ENCODE measurements around the gene PGAM1. TPM values are rescaled to one million over a fixed set of nuclear protein-coding genes. Genes with fewer than 3 reads are reported as not detected.
A peak's percentile ranks its signal among the peaks of the same experiment; 100 is the strongest.

Gene PGAM1
- total RNA-seq, 6 experiments from 2014 or later: 505 to 594 (median 542) TPM

- no peaks in the 10 kb centered on the region for H3K4me1 Mint-ChIP-seq (ENCODE audit: low read depth)
- H3K9me3 Mint-ChIP-seq: no peaks in the 10 kb centered on the region
- H3K27ac Mint-ChIP-seq: no peak overlapping the region
- TF ChIP-seq, protein P1, sequence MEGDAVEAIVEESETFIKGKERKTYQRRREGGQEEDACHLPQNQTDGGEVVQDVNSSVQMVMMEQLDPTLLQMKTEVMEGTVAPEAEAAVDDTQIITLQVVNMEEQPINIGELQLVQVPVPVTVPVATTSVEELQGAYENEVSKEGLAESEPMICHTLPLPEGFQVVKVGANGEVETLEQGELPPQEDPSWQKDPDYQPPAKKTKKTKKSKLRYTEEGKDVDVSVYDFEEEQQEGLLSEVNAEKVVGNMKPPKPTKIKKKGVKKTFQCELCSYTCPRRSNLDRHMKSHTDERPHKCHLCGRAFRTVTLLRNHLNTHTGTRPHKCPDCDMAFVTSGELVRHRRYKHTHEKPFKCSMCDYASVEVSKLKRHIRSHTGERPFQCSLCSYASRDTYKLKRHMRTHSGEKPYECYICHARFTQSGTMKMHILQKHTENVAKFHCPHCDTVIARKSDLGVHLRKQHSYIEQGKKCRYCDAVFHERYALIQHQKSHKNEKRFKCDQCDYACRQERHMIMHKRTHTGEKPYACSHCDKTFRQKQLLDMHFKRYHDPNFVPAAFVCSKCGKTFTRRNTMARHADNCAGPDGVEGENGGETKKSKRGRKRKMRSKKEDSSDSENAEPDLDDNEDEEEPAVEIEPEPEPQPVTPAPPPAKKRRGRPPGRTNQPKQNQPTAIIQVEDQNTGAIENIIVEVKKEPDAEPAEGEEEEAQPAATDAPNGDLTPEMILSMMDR (IDR thresholded peaks at IDR 0.05): no peak
- H3K27me3 Mint-ChIP-seq (ENCODE audit: insufficient read depth): no peaks in the 10 kb centered on the region; the same call in 1 of the 2 replicates
- no peak for DNase-seq
- H3K36me3 Mint-ChIP-seq (ENCODE audit: low read depth): peaks cover 20% of the 10 kb centered on the region
- H3K4me3 Mint-ChIP-seq: no peak overlapping the region
Observed at GRCh38 chr10:97393034-97393573, 32.9 kb upstream of the PGAM1 start.

DNA sequence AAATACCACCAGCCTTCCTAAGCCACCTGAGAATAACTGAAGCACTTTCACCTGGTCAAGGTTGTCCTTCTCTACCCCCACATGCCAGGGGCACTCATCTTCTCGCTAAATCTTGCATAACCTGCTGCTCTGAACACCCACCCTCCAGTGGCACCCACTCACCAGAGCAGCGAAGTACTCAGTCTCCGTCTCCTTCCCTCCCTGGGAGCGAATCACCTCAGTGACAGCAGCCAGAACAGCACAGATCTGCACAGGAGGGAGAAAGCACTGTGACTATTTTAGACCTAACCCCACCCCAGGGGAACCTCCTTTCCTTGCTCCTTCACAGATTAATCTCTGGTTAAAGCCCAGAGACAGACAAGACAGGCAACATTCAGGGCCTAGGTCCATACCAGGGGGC is 29.9 kb upstream of the PGAM1 start:
- TF ChIP-seq, protein P1 (IDR thresholded peaks at IDR 0.05): no peak
- no peak overlapping the region for H3K4me3 Mint-ChIP-seq
- no peak overlapping the region; the same call in 1 of the 2 replicates for H3K27ac Mint-ChIP-seq
- H3K27me3 Mint-ChIP-seq (ENCODE audit: insufficient read depth): no peaks in the 10 kb centered on the region; the same call in 1 of the 2 replicates
- no peaks in the 10 kb centered on the region for H3K4me1 Mint-ChIP-seq (ENCODE audit: low read depth)
- H3K9me3 Mint-ChIP-seq: no peaks in the 10 kb centered on the region
- peaks cover 13% of the 10 kb centered on the region for H3K36me3 Mint-ChIP-seq (ENCODE audit: low read depth)
- no peak for DNase-seq

GRCh38 chr10:97399843-97400545 is 26.0 kb upstream of the PGAM1 start:
- peaks cover 7% of the 10 kb centered on the region; the same call in 1 of the 2 replicates for H3K36me3 Mint-ChIP-seq (ENCODE audit: low read depth)
- TF ChIP-seq, protein P1 (IDR thresholded peaks at IDR 0.05): no peak
- H3K27me3 Mint-ChIP-seq (ENCODE audit: insufficient read depth): peaks cover 1% of the 10 kb centered on the region
- DNase-seq: peak; percentile 68
- H3K4me3 Mint-ChIP-seq: peak overlapping the region; percentile 94
- H3K9me3 Mint-ChIP-seq: no peaks in the 10 kb centered on the region
- peak overlapping the region; percentile 96 for H3K27ac Mint-ChIP-seq
- no peaks in the 10 kb centered on the region for H3K4me1 Mint-ChIP-seq (ENCODE audit: low read depth)

GRCh38 chr10:97400665-97401454 is 25.1 kb upstream of the PGAM1 start, which contains the start of gene RRP12:
Gene RRP12, minus strand, starts transcription at chr10:97401340. Its CDS starts 109 bp downstream, at chr10:97401231.
- peaks cover 1% of the 10 kb centered on the region for H3K27me3 Mint-ChIP-seq (ENCODE audit: insufficient read depth)
- peak within 1 kb of the TSS; percentile 96 for H3K27ac Mint-ChIP-seq
- H3K9me3 Mint-ChIP-seq: no peaks in the 10 kb centered on the region
- TF ChIP-seq, protein P1 (IDR thresholded peaks at IDR 0.05): peak; percentile 34; the same call in 1 of the 2 replicates
- H3K4me3 Mint-ChIP-seq: peak within 1 kb of the TSS; percentile 94
- peak; percentile 99 for DNase-seq
- H3K36me3 Mint-ChIP-seq (ENCODE audit: low read depth): peaks cover 6% of the 10 kb centered on the region; the same call in 1 of the 2 replicates
- no peaks in the 10 kb centered on the region for H3K4me1 Mint-ChIP-seq (ENCODE audit: low read depth)

DNA sequence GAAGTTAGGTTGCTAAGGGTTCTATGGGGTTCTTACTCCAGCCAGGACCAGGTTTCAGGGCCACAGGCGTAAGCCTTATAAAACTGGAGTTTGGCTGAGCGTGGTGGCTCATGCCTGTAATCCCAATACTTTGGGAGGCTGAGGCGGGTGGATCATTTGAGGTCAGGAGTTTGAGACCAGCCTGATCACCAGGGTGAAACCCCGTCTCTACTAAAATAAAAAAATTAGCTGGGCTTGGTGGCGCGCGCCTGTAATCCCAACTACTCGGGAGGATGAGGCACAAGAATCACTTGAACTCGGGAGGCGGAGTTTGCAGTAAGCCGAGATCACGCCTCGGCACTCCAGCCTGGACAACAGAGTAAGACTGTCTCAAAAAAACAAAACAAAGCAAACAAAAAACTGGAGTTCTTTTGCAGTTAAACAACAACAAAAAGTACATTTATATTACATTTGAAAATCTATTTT is 24.5 kb upstream of the PGAM1 start:
- H3K36me3 Mint-ChIP-seq (ENCODE audit: low read depth): 0 out of 2 replicates have a peak, but pooled peaks cover under 1% of the 10 kb centered on the region
- peak overlapping the region; percentile 96 for H3K27ac Mint-ChIP-seq
- no peak for DNase-seq
- no peaks in the 10 kb centered on the region for H3K4me1 Mint-ChIP-seq (ENCODE audit: low read depth)
- no peaks in the 10 kb centered on the region for H3K9me3 Mint-ChIP-seq
- peaks cover 1% of the 10 kb centered on the region for H3K27me3 Mint-ChIP-seq (ENCODE audit: insufficient read depth)
- peak overlapping the region; percentile 94 for H3K4me3 Mint-ChIP-seq
- TF ChIP-seq, protein P1 (IDR thresholded peaks at IDR 0.05): no peak
